Measurements from ENCODE around the gene PDGFRB. TPM values are rescaled to one million over a fixed set of nuclear protein-coding genes. Genes with fewer than 3 reads are reported as not detected.

PDGFRB gene
- total RNA-seq, 1 donor from 2014 or later: 39.7 TPM

DNA sequence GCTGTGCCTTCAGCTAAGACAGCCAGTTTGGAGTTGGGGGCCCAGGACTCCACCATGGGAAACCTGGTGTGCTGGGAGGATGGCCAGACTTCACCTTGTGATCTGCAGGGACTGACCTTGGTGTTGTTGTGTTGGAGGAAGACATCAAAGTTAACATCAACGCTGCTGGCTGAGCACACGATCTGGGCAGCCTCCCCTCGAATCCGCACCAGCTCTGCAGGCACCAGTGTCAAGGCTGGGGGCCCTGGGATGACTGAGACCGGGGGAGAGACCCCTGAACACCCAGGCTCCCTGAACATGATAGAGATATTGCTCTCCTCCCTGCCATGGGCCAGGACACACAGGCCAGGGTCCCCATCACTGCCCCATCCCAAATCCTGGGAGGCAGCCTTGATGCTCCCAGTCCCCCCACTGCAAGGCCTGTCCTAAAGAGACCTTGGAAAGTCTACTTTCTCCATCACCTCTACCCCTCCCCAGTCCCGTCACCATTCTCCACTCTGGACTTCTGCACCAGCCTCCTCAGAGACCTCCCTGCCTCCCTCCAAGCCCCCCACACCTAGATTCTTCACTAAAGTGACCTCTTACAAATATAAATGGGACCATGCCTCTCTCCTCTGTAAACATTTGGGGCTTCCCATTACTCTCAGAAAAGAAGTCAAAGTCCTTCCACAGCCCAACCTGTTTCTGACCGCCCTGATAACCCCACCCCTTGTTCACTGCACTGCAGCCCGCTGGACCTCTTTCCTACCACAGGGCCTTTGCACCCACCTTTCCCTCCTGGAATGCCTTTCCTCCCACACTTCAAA, 77.4 kb downstream of the PDGFRB start:
- no peaks in the 10 kb centered on the region for H3K36me3 ChIP-seq
- H3K27ac ChIP-seq (replicated peaks): no peak overlapping the region
- TF ChIP-seq, protein P1, sequence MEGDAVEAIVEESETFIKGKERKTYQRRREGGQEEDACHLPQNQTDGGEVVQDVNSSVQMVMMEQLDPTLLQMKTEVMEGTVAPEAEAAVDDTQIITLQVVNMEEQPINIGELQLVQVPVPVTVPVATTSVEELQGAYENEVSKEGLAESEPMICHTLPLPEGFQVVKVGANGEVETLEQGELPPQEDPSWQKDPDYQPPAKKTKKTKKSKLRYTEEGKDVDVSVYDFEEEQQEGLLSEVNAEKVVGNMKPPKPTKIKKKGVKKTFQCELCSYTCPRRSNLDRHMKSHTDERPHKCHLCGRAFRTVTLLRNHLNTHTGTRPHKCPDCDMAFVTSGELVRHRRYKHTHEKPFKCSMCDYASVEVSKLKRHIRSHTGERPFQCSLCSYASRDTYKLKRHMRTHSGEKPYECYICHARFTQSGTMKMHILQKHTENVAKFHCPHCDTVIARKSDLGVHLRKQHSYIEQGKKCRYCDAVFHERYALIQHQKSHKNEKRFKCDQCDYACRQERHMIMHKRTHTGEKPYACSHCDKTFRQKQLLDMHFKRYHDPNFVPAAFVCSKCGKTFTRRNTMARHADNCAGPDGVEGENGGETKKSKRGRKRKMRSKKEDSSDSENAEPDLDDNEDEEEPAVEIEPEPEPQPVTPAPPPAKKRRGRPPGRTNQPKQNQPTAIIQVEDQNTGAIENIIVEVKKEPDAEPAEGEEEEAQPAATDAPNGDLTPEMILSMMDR (IDR thresholded peaks at IDR 0.05; ENCODE audit: borderline replicate concordance): no peak

GRCh38 chr5:150077060-150077459, 78.6 kb downstream of the PDGFRB start:
- no peaks in the 10 kb centered on the region for H3K36me3 ChIP-seq
- no peak overlapping the region for H3K27ac ChIP-seq (replicated peaks)
- H3K27me3 ChIP-seq (ENCODE audit: low read depth): no peaks in the 10 kb centered on the region
- no peaks in the 10 kb centered on the region for H3K4me1 ChIP-seq
- intact Hi-C loops (cut with micrococcal nuclease): no loop called here
- no peak for DNase-seq
- H3K4me3 ChIP-seq: no peak overlapping the region
- no peaks in the 10 kb centered on the region for H3K9me3 ChIP-seq (replicated peaks)
- TF ChIP-seq, protein P1 (IDR thresholded peaks at IDR 0.05; ENCODE audit: borderline replicate concordance): no peak

More for the DNA sequence above, 77.4 kb downstream of the PDGFRB start:
- Histone ChIP-seq H3K4me3 (no peak overlapping the region), H3K9me3 (replicated peaks) (no peaks in the 10 kb centered on the region), H3K27me3 (ENCODE audit: low read depth) (no peaks in the 10 kb centered on the region), H3K4me1 (no peaks in the 10 kb centered on the region)
- intact Hi-C loops (cut with micrococcal nuclease): no loop called here
- DNase-seq: no peak

DNA sequence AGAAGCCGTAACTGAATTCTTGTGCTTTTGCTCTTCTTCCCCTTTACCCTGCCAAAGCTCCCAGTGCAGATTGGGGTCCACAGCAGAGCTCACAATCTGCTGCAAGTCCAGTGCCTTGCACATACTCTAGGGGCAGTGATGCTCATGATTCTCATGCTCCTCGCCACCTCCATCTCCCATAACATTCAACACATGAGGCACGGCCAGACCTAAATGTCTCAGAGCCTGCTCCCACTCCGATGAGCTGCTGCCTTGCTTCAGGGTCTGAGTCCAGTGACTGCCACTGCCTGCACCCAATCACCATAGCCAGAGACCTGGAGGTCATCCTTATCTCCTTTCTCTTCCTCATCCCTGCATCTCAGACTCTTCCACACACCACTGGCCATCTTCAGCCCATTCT, 79.8 kb downstream of the PDGFRB start:
- Histone ChIP-seq H3K9me3 (replicated peaks) (no peaks in the 10 kb centered on the region), H3K27ac (replicated peaks) (no peak overlapping the region), H3K4me3 (no peak overlapping the region), H3K27me3 (ENCODE audit: low read depth) (no peaks in the 10 kb centered on the region), H3K36me3 (no peaks in the 10 kb centered on the region), H3K4me1 (no peaks in the 10 kb centered on the region)
- TF ChIP-seq, protein P1 (IDR thresholded peaks at IDR 0.05; ENCODE audit: borderline replicate concordance): no peak
- intact Hi-C loops (cut with micrococcal nuclease): no loop called here
- DNase-seq: no peak

DNA sequence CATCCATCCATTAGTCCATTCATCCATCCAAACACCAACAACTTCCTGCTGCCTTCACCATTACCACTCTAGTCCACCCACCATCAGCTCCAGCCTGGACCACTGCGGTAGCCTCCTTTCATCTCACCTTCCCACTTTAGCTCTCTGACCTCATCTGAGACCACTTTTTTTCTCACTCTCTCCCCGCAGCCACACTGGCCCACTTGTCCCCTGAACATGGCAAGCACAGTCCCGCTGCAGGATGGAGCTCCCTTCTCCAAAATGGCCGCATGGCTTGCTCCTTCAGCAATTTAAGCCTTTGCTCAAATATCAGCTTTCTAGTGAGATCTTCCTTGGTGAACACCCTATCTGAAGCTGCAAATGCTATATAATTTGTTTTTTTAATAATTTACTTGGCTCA, 80.4 kb downstream of the PDGFRB start:
- Histone ChIP-seq H3K9me3 (replicated peaks) (no peaks in the 10 kb centered on the region), H3K36me3 (no peaks in the 10 kb centered on the region), H3K4me1 (no peaks in the 10 kb centered on the region), H3K27ac (replicated peaks) (no peak overlapping the region), H3K27me3 (ENCODE audit: low read depth) (no peaks in the 10 kb centered on the region), H3K4me3 (no peak overlapping the region)
- no peak for DNase-seq
- intact Hi-C loops (cut with micrococcal nuclease): no loop called here
- TF ChIP-seq, protein P1 (IDR thresholded peaks at IDR 0.05; ENCODE audit: borderline replicate concordance): no peak

- no peaks in the 10 kb centered on the region for H3K36me3 ChIP-seq
- intact Hi-C loops (cut with micrococcal nuclease): no loop called here
- no peaks in the 10 kb centered on the region for H3K4me1 ChIP-seq
- H3K27me3 ChIP-seq (ENCODE audit: low read depth): no peaks in the 10 kb centered on the region
- no peak overlapping the region for H3K27ac ChIP-seq (replicated peaks)
- no peak for DNase-seq
- no peaks in the 10 kb centered on the region for H3K9me3 ChIP-seq (replicated peaks)
- H3K4me3 ChIP-seq: no peak overlapping the region
- TF ChIP-seq, protein P1 (IDR thresholded peaks at IDR 0.05; ENCODE audit: borderline replicate concordance): no peak
These were observed 82.0 kb downstream of the PDGFRB start for GRCh38 chr5:150073677-150074076.
